DND-41 (cell line): ENCODE measurements around the gene TGFBR2.

Experiments used
- CTCF ChIP-seq: IDR thresholded peaks from 2 replicates; pipeline ENCODE4 v1.5.1; 2012; ENCODE audit warnings: borderline replicate concordance, low read length, moderate library complexity, mild to moderate bottlenecking; ENCODE audit not compliant: poor library complexity, severe bottlenecking; ENCODE audit errors: extremely low read depth
- EZH2 ChIP-seq: IDR thresholded peaks from 3 replicates; pipeline ENCODE4 v1.6.1; 2012; ENCODE audit warnings: borderline replicate concordance, low read depth, mild to moderate bottlenecking, moderate library complexity, low read length, inconsistent platforms; ENCODE audit not compliant: severe bottlenecking

DNA sequence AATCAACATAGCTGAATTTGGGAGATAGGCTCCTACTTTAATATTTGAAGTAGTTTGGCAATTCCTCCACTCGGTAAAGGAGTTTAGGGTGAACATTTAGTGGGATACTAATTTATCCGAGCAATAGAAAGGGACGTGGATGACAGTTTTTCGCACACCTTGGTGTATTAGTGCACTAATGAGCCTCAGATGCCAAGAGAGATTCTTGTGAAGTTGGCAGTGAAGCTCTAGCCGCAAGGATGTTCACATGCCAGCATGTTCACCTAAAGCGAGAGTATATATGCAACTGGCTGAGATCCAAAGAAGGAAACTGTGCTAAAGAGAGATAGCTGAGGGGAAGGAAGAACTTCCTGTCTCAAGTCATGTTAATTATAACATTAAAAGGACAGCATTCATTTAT, 58.5 kb downstream of the TGFBR2 start:
- TF ChIP-seq CTCF = no peak
- TF ChIP-seq EZH2 = no peak
